GM23338 (cell line): ENCODE measurements around the gene SLC13A5. TPM values are rescaled to one million over a fixed set of nuclear protein-coding genes. Genes with fewer than 3 reads are reported as not detected.

Experiments used
- ATAC-seq: fragments of 200-7000 bp; cut with Tn5 transposase; 3 replicates; pipeline ENCODE4 v1.9.1; 2020
- DNase-seq: peaks from one replicate; pipeline ENCODE4 v3.0.0-alpha.2; 2015; ENCODE audit warnings: low spot score
- H2AFZ ChIP-seq: fragments of 200-600 bp; sonication (generic); 2 replicates; pipeline ENCODE4 v1.8.0; 2016; ENCODE audit warnings: antibody characterized with exemption, mild to moderate bottlenecking, moderate library complexity
- H3F3A ChIP-seq: fragments of 200-600 bp; sonication (generic); replicated peaks from 2 replicates; pipeline ENCODE4 v1.8.0; 2017; ENCODE audit warnings: antibody characterized with exemption, mixed run types, low read depth
- H3K27ac ChIP-seq: fragments of 200-600 bp; sonication (generic); 2 replicates; pipeline ENCODE4 v1.6.1; 2016; ENCODE audit warnings: low read depth
- H3K27me3 ChIP-seq: fragments of 200-600 bp; sonication (generic); 2 replicates; pipeline ENCODE4 v1.8.0; 2016; ENCODE audit warnings: mild to moderate bottlenecking, mixed run types, moderate library complexity; ENCODE audit not compliant: insufficient read depth
- H3K36me3 ChIP-seq: fragments of 200-600 bp; sonication (generic); 2 replicates; pipeline ENCODE4 v1.8.0; 2016; ENCODE audit warnings: mild to moderate bottlenecking; ENCODE audit not compliant: insufficient read depth
- H3K4me1 ChIP-seq: fragments of 200-600 bp; sonication (generic); 2 replicates; pipeline ENCODE4 v1.8.0; 2016; ENCODE audit warnings: mild to moderate bottlenecking, moderate library complexity; ENCODE audit not compliant: insufficient read depth
- H3K4me2 ChIP-seq: fragments of 200-600 bp; sonication (generic); 2 replicates; pipeline ENCODE4 v1.7.1; 2017; ENCODE audit warnings: mixed run types
- H3K4me3 ChIP-seq: fragments of 200-600 bp; sonication (generic); 2 replicates; pipeline ENCODE4 v1.6.1; 2016; ENCODE audit warnings: mixed run types
- H3K79me2 ChIP-seq: fragments of 200-600 bp; sonication (generic); replicated peaks from 2 replicates; pipeline ENCODE4 v1.8.0; 2017; ENCODE audit warnings: mild to moderate bottlenecking; ENCODE audit not compliant: insufficient read depth
- H3K9me2 ChIP-seq: fragments of 200-600 bp; sonication (generic); 2 replicates; pipeline ENCODE4 v1.8.0; 2017; ENCODE audit not compliant: insufficient read depth
- H4K20me1 ChIP-seq: fragments of 200-600 bp; sonication (generic); replicated peaks from 2 replicates; pipeline ENCODE4 v1.8.0; 2017; ENCODE audit warnings: mild to moderate bottlenecking; ENCODE audit not compliant: insufficient read depth
- H3K27ac Mint-ChIP-seq: 2 replicates; pipeline ENCODE4 v1.8.0; 2020; ENCODE audit warnings: inconsistent platforms, mild to moderate bottlenecking, moderate library complexity, mixed read lengths
- H3K27me3 Mint-ChIP-seq: 3 replicates; pipeline ENCODE4 v1.8.0; 2022; ENCODE audit warnings: low read depth, mild to moderate bottlenecking, moderate library complexity, mixed read lengths, inconsistent platforms; ENCODE audit not compliant: insufficient read depth, poor library complexity
- H3K36me3 Mint-ChIP-seq: 3 replicates; pipeline ENCODE4 v1.8.0; 2021; ENCODE audit warnings: low read depth, mild to moderate bottlenecking, inconsistent platforms, moderate library complexity, mixed read lengths
- H3K4me1 Mint-ChIP-seq: 3 replicates; pipeline ENCODE4 v1.8.0; 2020; ENCODE audit warnings: mild to moderate bottlenecking, inconsistent platforms, mixed read lengths
- H3K4me3 Mint-ChIP-seq: 3 replicates; pipeline ENCODE4 v1.8.0; 2021; ENCODE audit warnings: moderate library complexity, mild to moderate bottlenecking, inconsistent platforms, mixed read lengths
- H3K9me3 Mint-ChIP-seq: 3 replicates; pipeline ENCODE4 v1.8.0; 2020; ENCODE audit warnings: moderate library complexity, mild to moderate bottlenecking, inconsistent platforms, mixed read lengths
- CREB1 ChIP-seq: fragments of 250-450 bp; sonication (Bioruptor Pico); IDR thresholded peaks from 2 replicates; pipeline ENCODE4 v1.5.0; 2020; ENCODE audit warnings: low read depth, mild to moderate bottlenecking, moderate library complexity
- EZH2 ChIP-seq: fragments of 200-600 bp; sonication (generic); IDR thresholded peaks from one replicate; pipeline ENCODE4 v1.8.0; 2017; ENCODE audit warnings: antibody characterized with exemption, mild to moderate bottlenecking, low read depth; ENCODE audit not compliant: unreplicated experiment
- JUNB ChIP-seq: IDR thresholded peaks from one replicate; pipeline ENCODE4 v1.6.1; 2016; ENCODE audit warnings: antibody characterized with exemption; ENCODE audit not compliant: unreplicated experiment
- NANOG ChIP-seq: IDR thresholded peaks from 2 replicates; pipeline ENCODE4 v1.6.1; 2016; ENCODE audit warnings: antibody characterized with exemption, borderline replicate concordance
- POLR2AphosphoS5 ChIP-seq: IDR thresholded peaks from 2 replicates; pipeline ENCODE4 v1.6.1; 2016; ENCODE audit warnings: antibody characterized with exemption, low read depth
- STAT1 ChIP-seq: IDR thresholded peaks from one replicate; pipeline ENCODE4 v1.6.1; 2016; ENCODE audit warnings: antibody characterized with exemption; ENCODE audit not compliant: unreplicated experiment
- ZNF114 ChIP-seq: fragments of 250-450 bp; sonication (Bioruptor Pico); IDR thresholded peaks from 2 replicates; pipeline ENCODE4 v1.5.0; 2020; ENCODE audit warnings: mild to moderate bottlenecking, moderate library complexity
- ZNF331 ChIP-seq: fragments of 250-450 bp; sonication (Bioruptor Pico); IDR thresholded peaks from 2 replicates; pipeline ENCODE4 v1.5.0; 2020; ENCODE audit warnings: low read depth, mild to moderate bottlenecking, moderate library complexity
- polyA plus RNA-seq: library from polyadenylated mRNA; unstranded; fragments of >200 nt; fragmentation: Nextera tagmentation; extraction: Ambion mirVana; gene quantifications from 2 replicates; pipeline ENCODE4 v1.2.1, GENCODE V29; 2016
- total RNA-seq: library from RNA; depleted of rRNA; stranded (reverse); fragments of >200 nt; shearing (Covaris generic); gene quantifications from 2 replicates; pipeline ENCODE4 v1.2.3, GENCODE V29; 2014
- TF ChIP-seq, protein P1 (sequence below): fragments of 250-450 bp; sonication (Bioruptor Pico); IDR thresholded peaks from 2 replicates; pipeline ENCODE4 v1.5.0; 2020; ENCODE audit warnings: mild to moderate bottlenecking, moderate library complexity
- TF ChIP-seq, protein P2 (sequence below): IDR thresholded peaks from 2 replicates; pipeline ENCODE4 v1.6.1; 2016; ENCODE audit warnings: antibody characterized with exemption
- TF ChIP-seq, protein P3 (sequence below), 2 experiments: fragments of 200-600 bp in 1 of 2; sonication (generic) in 1 of 2; conservative IDR thresholded peaks; 2 replicates each; pipeline versions ENCODE4 v1.5.1 to v1.6.1; 2016 to 2017; ENCODE audit warnings: antibody characterized with exemption in 2 of 2, low read depth in 2 of 2, mild to moderate bottlenecking in 2 of 2, moderate library complexity in 1 of 2

SLC13A5 gene
- total and polyA plus RNA-seq, 2 experiments from 2014 or later: 1.2 to 2.3 TPM

DNA sequence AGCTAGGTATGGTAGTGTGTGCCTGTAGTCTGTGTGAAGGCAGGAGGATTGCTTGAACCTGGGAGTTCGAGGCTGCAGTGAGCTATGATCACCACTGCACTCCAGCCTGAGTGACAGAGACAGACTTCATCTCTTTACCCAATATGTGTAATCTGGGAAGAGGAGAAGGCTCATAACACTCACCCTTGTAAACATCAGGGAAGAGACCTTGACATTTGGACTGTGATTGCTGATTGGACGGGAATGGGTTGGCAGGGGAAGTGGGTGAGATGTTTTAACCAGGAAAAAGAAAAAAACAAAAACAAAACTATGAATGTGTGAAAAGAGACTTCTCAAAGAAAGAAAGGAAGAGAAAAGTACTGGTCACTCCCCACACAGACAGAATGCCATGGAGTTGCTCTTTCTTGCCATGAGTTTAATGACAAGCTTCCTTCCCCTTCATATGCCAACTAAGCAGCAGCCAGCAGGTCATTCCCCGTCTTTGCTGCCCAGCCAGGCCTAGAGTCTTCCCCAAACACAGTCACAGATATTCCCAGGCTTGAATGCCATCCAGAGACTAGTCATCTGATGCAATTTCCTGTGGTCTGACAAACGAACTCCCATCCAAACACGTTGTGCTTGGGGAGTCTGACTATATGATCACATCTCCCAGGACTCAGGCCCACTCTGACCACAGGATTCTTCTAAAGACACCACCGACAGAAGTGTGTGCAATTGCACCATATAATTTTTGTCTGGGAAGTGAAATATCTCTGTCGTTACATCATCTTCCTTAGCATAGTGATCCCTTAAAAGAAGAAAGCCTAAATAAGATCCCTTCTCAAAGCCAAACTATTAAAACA, 39.1 kb upstream of the SLC13A5 start:
- H3K4me3 Mint-ChIP-seq: no peak overlapping the region; the same call in 2 of the 3 replicates
- TF ChIP-seq, protein P1, sequence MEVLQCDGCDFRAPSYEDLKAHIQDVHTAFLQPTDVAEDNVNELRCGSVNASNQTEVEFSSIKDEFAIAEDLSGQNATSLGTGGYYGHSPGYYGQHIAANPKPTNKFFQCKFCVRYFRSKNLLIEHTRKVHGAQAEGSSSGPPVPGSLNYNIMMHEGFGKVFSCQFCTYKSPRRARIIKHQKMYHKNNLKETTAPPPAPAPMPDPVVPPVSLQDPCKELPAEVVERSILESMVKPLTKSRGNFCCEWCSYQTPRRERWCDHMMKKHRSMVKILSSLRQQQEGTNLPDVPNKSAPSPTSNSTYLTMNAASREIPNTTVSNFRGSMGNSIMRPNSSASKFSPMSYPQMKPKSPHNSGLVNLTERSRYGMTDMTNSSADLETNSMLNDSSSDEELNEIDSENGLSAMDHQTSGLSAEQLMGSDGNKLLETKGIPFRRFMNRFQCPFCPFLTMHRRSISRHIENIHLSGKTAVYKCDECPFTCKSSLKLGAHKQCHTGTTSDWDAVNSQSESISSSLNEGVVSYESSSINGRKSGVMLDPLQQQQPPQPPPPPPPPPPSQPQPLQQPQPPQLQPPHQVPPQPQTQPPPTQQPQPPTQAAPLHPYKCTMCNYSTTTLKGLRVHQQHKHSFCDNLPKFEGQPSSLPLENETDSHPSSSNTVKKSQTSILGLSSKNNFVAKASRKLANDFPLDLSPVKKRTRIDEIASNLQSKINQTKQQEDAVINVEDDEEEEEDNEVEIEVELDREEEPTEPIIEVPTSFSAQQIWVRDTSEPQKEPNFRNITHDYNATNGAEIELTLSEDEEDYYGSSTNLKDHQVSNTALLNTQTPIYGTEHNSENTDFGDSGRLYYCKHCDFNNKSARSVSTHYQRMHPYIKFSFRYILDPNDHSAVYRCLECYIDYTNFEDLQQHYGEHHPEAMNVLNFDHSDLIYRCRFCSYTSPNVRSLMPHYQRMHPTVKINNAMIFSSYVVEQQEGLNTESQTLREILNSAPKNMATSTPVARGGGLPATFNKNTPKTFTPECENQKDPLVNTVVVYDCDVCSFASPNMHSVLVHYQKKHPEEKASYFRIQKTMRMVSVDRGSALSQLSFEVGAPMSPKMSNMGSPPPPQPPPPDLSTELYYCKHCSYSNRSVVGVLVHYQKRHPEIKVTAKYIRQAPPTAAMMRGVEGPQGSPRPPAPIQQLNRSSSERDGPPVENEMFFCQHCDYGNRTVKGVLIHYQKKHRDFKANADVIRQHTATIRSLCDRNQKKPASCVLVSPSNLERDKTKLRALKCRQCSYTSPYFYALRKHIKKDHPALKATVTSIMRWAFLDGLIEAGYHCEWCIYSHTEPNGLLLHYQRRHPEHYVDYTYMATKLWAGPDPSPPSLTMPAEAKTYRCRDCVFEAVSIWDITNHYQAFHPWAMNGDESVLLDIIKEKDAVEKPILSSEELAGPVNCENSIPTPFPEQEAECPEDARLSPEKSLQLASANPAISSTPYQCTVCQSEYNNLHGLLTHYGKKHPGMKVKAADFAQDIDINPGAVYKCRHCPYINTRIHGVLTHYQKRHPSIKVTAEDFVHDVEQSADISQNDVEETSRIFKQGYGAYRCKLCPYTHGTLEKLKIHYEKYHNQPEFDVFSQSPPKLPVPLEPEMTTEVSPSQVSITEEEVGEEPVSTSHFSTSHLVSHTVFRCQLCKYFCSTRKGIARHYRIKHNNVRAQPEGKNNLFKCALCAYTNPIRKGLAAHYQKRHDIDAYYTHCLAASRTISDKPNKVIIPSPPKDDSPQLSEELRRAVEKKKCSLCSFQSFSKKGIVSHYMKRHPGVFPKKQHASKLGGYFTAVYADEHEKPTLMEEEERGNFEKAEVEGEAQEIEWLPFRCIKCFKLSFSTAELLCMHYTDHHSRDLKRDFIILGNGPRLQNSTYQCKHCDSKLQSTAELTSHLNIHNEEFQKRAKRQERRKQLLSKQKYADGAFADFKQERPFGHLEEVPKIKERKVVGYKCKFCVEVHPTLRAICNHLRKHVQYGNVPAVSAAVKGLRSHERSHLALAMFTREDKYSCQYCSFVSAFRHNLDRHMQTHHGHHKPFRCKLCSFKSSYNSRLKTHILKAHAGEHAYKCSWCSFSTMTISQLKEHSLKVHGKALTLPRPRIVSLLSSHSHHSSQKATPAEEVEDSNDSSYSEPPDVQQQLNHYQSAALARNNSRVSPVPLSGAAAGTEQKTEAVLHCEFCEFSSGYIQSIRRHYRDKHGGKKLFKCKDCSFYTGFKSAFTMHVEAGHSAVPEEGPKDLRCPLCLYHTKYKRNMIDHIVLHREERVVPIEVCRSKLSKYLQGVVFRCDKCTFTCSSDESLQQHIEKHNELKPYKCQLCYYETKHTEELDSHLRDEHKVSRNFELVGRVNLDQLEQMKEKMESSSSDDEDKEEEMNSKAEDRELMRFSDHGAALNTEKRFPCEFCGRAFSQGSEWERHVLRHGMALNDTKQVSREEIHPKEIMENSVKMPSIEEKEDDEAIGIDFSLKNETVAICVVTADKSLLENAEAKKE (CRISPR knock-in tag): no peak
- TF ChIP-seq ZNF331 (CRISPR knock-in tag): no peak
- no peak for TF ChIP-seq NANOG
- TF ChIP-seq, protein P2, sequence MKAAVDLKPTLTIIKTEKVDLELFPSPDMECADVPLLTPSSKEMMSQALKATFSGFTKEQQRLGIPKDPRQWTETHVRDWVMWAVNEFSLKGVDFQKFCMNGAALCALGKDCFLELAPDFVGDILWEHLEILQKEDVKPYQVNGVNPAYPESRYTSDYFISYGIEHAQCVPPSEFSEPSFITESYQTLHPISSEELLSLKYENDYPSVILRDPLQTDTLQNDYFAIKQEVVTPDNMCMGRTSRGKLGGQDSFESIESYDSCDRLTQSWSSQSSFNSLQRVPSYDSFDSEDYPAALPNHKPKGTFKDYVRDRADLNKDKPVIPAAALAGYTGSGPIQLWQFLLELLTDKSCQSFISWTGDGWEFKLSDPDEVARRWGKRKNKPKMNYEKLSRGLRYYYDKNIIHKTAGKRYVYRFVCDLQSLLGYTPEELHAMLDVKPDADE: no peak
- TF ChIP-seq, protein P3, sequence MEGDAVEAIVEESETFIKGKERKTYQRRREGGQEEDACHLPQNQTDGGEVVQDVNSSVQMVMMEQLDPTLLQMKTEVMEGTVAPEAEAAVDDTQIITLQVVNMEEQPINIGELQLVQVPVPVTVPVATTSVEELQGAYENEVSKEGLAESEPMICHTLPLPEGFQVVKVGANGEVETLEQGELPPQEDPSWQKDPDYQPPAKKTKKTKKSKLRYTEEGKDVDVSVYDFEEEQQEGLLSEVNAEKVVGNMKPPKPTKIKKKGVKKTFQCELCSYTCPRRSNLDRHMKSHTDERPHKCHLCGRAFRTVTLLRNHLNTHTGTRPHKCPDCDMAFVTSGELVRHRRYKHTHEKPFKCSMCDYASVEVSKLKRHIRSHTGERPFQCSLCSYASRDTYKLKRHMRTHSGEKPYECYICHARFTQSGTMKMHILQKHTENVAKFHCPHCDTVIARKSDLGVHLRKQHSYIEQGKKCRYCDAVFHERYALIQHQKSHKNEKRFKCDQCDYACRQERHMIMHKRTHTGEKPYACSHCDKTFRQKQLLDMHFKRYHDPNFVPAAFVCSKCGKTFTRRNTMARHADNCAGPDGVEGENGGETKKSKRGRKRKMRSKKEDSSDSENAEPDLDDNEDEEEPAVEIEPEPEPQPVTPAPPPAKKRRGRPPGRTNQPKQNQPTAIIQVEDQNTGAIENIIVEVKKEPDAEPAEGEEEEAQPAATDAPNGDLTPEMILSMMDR (conservative IDR thresholded peaks at IDR 0.05; ENCODE audit: low read depth in 2 of 2): no peak
- no peak for TF ChIP-seq CREB1 (CRISPR knock-in tag)
- no peak for TF ChIP-seq EZH2
- TF ChIP-seq JUNB: no peak
- TF ChIP-seq POLR2AphosphoS5: no peak
- no peak for TF ChIP-seq STAT1
- no peak for TF ChIP-seq ZNF114
- no peaks in the 10 kb centered on the region for H4K20me1 ChIP-seq
- peak overlapping the region; percentile 95 for H3K27ac Mint-ChIP-seq
- no peaks in the 10 kb centered on the region for H3K27me3 ChIP-seq
- H3K79me2 ChIP-seq: no peaks in the 10 kb centered on the region
- H3K4me1 Mint-ChIP-seq: peaks cover 24% of the 10 kb centered on the region
- H3K36me3 Mint-ChIP-seq: no peaks in the 10 kb centered on the region
- H2AFZ ChIP-seq: peak overlapping the region; percentile 89
- peak overlapping the region; percentile 64; the same call in 1 of the 2 replicates for H3K27ac ChIP-seq
- peak overlapping the region; percentile 56; the same call in 1 of the 2 replicates for H3K4me2 ChIP-seq
- peaks cover 10% of the 10 kb centered on the region for H3K27me3 Mint-ChIP-seq
- no peaks in the 10 kb centered on the region for H3F3A ChIP-seq
- H3K9me2 ChIP-seq: 0 out of 2 replicates have a peak, but pooled peaks cover 6% of the 10 kb centered on the region
- no peak for DNase-seq
- H3K9me3 Mint-ChIP-seq: peaks cover 12% of the 10 kb centered on the region
- H3K4me3 ChIP-seq: no peak overlapping the region
- peaks cover 18% of the 10 kb centered on the region for H3K4me1 ChIP-seq
- no peaks in the 10 kb centered on the region for H3K36me3 ChIP-seq
- no peak for ATAC-seq
